Sigmoid colon (tissue), 7 donors: ENCODE measurements around the gene COX10. TPM values are rescaled to one million over a fixed set of nuclear protein-coding genes. Genes with fewer than 3 reads are reported as not detected.
"Not testable (repeated sequence)": the region's sequence is repeated elsewhere in the genome, so short reads cannot be mapped to it uniquely, and the experiment has no call there.

Source experiments
- DNase-seq: peaks from one replicate; pipeline ENCODE4 v3.0.0-alpha.2; 2019
- H3K27ac ChIP-seq, 4 donors: fragments of 200-600 bp; sonication (generic); one replicate each; pipeline ENCODE4 v1.5.1; 2016 to 2019; ENCODE audit warnings: mild to moderate bottlenecking in 1 of 4
- H3K27me3 ChIP-seq, 3 donors: fragments of 200-600 bp; sonication (generic); one replicate each; pipeline ENCODE4 v1.5.1; 2019; ENCODE audit warnings: mild to moderate bottlenecking in 1 of 3
- H3K36me3 ChIP-seq, 4 donors: fragments of 200-600 bp; sonication (generic); one replicate each; pipeline ENCODE4 v1.5.1; 2016 to 2019
- H3K4me1 ChIP-seq, 4 donors: fragments of 200-600 bp; sonication (generic); one replicate each; pipeline ENCODE4 v1.5.1; 2017 to 2019
- H3K4me3 ChIP-seq, 4 donors: fragments of 200-600 bp; sonication (generic); one replicate each; pipeline ENCODE4 v1.5.1; 2017 to 2019; ENCODE audit warnings: mild to moderate bottlenecking in 2 of 4, moderate library complexity in 1 of 4
- H3K9me3 ChIP-seq, 4 donors: fragments of 200-600 bp in 3 of 4; sonication (generic) in 3 of 4; one replicate each; pipeline versions ENCODE4 v1.5.1 to v1.6.1; 2013 to 2019
- EP300 ChIP-seq, 4 donors: sonication (generic); formaldehyde crosslinking; IDR thresholded peaks; one replicate each; pipeline ENCODE4 v1.6.1; 2017; ENCODE audit warnings: antibody characterized with exemption in 4 of 4
- POLR2A ChIP-seq, 2 donors: fragments of 450-650 bp; IDR thresholded peaks; one replicate each; pipeline ENCODE4 v1.6.1; 2016; ENCODE audit warnings: antibody characterized with exemption in 2 of 2, mild to moderate bottlenecking in 2 of 2, moderate library complexity in 2 of 2
- POLR2AphosphoS5 ChIP-seq, 4 donors: sonication (generic); formaldehyde crosslinking; IDR thresholded peaks; one replicate each; pipeline ENCODE4 v1.6.1; 2017; ENCODE audit warnings: antibody characterized with exemption in 4 of 4
- WGBS, 2 donors: extraction: QIAGEN DNeasy Blood & Tissue Kit; methylation state at CpG; one replicate each; pipeline ENCODE4 v1.1.7; 2013; 5-methylcytosine and 5-hydroxymethylcytosine counted together
- intact Hi-C: fragments of 100-400 bp; cut with DNase I; formaldehyde crosslinking; loops from one replicate; pipeline ENCODE4 v1.15.1; 2023
- polyA plus RNA-seq, 3 donors: library from polyadenylated mRNA; stranded (reverse); fragments of 200-250 nt; gene quantifications; one replicate each; pipeline ENCODE4 v1.2.3, GENCODE V29; 2013
- total RNA-seq, 4 donors: library from RNA; depleted of rRNA; stranded (reverse); fragments of >200 nt; gene quantifications; one replicate each; pipeline ENCODE4 v1.1.0, GENCODE V29; 2016
- TF ChIP-seq, protein P1 (sequence below), 4 experiments: fragments of 450-650 bp in 3 of 4; fragments of 200-600 bp in 1 of 4; IDR thresholded peaks; one replicate each; pipeline ENCODE4 v1.5.1; 2016 to 2019; ENCODE audit warnings: antibody characterized with exemption in 4 of 4, mild to moderate bottlenecking in 3 of 4, moderate library complexity in 2 of 4
- donor health status: healthy with polysubstance abuse.
- donor health status: Bipolar disorder and iron deficiency.
- donor health status: healthy.

COX10 gene
- total and polyA plus RNA-seq, 7 donors = 14.4 to 23.9 (median 17.3) TPM

- intact Hi-C loops = no loop called here
- DNase-seq = no peak
- 98 to 100% methylated on average over 3 of the region's 3 CpGs for WGBS, 2 donors
- Histone ChIP-seq H3K27ac (no peak overlapping the region), H3K27me3 (no peaks in the 10 kb centered on the region), H3K4me1 (no peaks in the 10 kb centered on the region), H3K9me3 (peaks cover 0 to 5% (median 2%) of the 10 kb centered on the region in 4 donors), H3K36me3 (no peaks in the 10 kb centered on the region), H3K4me3 (no peak overlapping the region)
- TF ChIP-seq, protein P1, sequence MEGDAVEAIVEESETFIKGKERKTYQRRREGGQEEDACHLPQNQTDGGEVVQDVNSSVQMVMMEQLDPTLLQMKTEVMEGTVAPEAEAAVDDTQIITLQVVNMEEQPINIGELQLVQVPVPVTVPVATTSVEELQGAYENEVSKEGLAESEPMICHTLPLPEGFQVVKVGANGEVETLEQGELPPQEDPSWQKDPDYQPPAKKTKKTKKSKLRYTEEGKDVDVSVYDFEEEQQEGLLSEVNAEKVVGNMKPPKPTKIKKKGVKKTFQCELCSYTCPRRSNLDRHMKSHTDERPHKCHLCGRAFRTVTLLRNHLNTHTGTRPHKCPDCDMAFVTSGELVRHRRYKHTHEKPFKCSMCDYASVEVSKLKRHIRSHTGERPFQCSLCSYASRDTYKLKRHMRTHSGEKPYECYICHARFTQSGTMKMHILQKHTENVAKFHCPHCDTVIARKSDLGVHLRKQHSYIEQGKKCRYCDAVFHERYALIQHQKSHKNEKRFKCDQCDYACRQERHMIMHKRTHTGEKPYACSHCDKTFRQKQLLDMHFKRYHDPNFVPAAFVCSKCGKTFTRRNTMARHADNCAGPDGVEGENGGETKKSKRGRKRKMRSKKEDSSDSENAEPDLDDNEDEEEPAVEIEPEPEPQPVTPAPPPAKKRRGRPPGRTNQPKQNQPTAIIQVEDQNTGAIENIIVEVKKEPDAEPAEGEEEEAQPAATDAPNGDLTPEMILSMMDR (IDR thresholded peaks at IDR 0.05) = no peak
- TF ChIP-seq POLR2A (IDR thresholded peaks at IDR 0.05) = no peak
- TF ChIP-seq POLR2AphosphoS5 (IDR thresholded peaks at IDR 0.05) = no peak
- TF ChIP-seq EP300 (IDR thresholded peaks at IDR 0.05) = no peak
These were observed 99.3 kb downstream of the COX10 start for GRCh38 chr17:14168582-14168981.

DNA sequence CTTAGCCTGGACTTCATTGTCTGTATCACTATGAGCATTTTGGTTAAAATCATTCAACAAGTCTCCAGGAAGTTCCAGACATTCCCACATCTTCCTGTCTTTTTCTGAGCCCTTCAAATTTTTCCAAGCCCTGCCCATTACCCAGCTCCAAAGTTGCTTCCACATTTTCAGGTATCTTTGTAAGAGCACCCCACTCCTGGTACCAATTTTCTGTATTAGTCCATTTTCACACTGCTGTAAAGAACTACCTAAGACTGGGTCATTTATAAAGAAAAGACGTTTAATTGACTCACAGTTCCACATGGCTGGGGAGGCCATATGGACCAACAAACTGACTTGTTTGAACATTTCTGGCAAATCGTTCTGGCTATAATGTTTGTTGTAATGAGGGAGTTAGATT lies 100.0 kb downstream of the COX10 start:
- TF ChIP-seq, protein P1 (IDR thresholded peaks at IDR 0.05) = no peak
- no peaks in the 10 kb centered on the region for H3K36me3 ChIP-seq
- no peaks in the 10 kb centered on the region for H3K4me1 ChIP-seq
- intact Hi-C loops = no loop called here
- H3K9me3 ChIP-seq = peaks cover 0 to 5% (median 2%) of the 10 kb centered on the region in 4 donors
- H3K27ac ChIP-seq = no peak overlapping the region
- H3K4me3 ChIP-seq = no peak overlapping the region
- DNase-seq = no peak
- no peaks in the 10 kb centered on the region for H3K27me3 ChIP-seq
- WGBS, 2 donors = 94 to 96% methylated on average over 2 of the region's 2 CpGs

- Histone ChIP-seq H3K4me1 (no peaks in the 10 kb centered on the region), H3K4me3 (no peak overlapping the region), H3K27me3 (no peaks in the 10 kb centered on the region), H3K9me3 (peaks cover 0 to 5% (median 2%) of the 10 kb centered on the region in 4 donors), H3K36me3 (no peaks in the 10 kb centered on the region), H3K27ac (no peak overlapping the region)
- WGBS, 2 donors = 83 to 95% methylated on average over 1 of the region's 1 CpG
- intact Hi-C loops = no loop called here
- TF ChIP-seq, protein P1 (IDR thresholded peaks at IDR 0.05) = no peak
- TF ChIP-seq POLR2A (IDR thresholded peaks at IDR 0.05) (no peak), EP300 (IDR thresholded peaks at IDR 0.05) (no peak), POLR2AphosphoS5 (IDR thresholded peaks at IDR 0.05) (no peak)
- DNase-seq = no peak
These were observed 100.6 kb downstream of the COX10 start for GRCh38 chr17:14169901-14170300.

- H3K27me3 ChIP-seq, H3K4me1 ChIP-seq, H3K4me3 ChIP-seq, intact Hi-C loops, H3K27ac ChIP-seq, H3K36me3 ChIP-seq, H3K9me3 ChIP-seq, DNase-seq: not testable (repeated sequence)
- WGBS, 2 donors = 82 to 87% methylated on average over 3 of the region's 3 CpGs
These were observed 107.7 kb downstream of the COX10 start for GRCh38 chr17:14176989-14177388.

- H3K4me1 ChIP-seq, intact Hi-C loops, H3K36me3 ChIP-seq, H3K4me3 ChIP-seq, H3K27me3 ChIP-seq, H3K9me3 ChIP-seq, H3K27ac ChIP-seq, DNase-seq: not testable (repeated sequence)
- WGBS, 2 donors = 92% methylated on average over 1 of the region's 4 CpGs; no CpG with 5 or more reads in 1 of the 2 donors
These were observed 108.5 kb downstream of the COX10 start for GRCh38 chr17:14177801-14178200.

DNA sequence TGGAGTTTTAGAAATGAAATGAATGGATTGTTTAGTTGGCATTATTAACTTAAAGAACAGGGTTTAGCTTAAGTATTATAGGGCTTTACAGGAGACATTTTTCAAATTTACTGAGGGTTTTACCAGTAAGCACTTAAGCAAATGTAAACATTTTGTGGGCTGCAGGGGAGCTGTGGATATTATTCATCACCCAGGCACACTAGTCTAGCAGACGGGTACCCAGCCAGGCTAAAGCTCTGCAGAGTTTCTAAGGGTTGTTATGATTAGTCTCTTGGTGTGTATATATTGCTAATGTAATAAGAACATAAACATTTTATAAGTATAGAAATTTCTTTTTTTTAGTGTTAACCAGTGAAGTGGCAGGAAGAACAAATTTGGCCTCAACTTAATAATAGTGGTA lies 110.6 kb downstream of the COX10 start:
- intact Hi-C loops, DNase-seq, H3K9me3 ChIP-seq, H3K4me3 ChIP-seq, H3K36me3 ChIP-seq, H3K27me3 ChIP-seq, H3K27ac ChIP-seq, H3K4me1 ChIP-seq: not testable (repeated sequence)
- WGBS, 2 donors = no CpG with 5 or more reads among the region's 1 CpG

DNA sequence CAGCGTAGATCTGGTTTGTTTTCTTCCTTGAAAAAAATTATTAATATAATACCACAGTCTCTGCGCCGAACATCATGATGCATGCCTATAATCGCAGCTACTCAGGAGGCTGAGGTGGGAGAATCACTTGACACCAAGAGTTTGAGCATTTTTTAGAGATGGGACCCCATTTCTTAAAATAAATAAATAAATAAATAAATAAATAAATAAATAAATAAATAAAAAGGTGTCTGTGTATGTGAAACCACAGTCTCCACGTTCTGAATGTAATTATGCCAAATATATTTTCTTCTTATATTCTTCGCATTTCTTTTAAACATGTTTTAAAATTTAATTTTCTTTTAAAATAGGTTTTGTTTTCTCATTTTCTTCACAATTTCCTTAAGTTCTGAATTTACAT lies 112.8 kb downstream of the COX10 start:
- H3K9me3 ChIP-seq, H3K4me1 ChIP-seq, DNase-seq, H3K4me3 ChIP-seq, H3K27me3 ChIP-seq, H3K27ac ChIP-seq, H3K36me3 ChIP-seq, intact Hi-C loops: not testable (repeated sequence)
- 94 to 96% methylated on average over 6 of the region's 6 CpGs for WGBS, 2 donors

DNA sequence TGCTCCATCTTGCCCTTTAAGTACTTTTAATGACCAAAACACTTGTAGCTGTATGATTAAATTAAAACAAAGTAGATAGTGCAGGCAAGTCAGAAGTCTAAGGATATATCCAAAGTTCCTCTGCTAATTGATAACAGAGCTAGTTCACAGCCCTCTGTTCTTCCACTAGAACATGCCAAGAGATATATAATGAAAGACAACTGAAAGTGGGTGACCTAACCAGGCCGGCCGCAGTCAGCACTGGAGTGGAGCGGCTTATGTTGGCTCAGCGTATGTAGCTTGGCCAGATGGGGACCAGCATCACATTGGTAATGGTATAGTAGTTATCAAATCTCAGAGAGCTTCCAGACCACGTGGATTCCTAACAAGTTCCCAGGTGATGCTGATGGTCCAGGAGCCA lies 115.2 kb downstream of the COX10 start:
- 95 to 100% methylated on average over 3 to 5 of the region's 5 CpGs for WGBS, 2 donors
- H3K36me3 ChIP-seq, H3K27ac ChIP-seq, H3K4me3 ChIP-seq, intact Hi-C loops, H3K9me3 ChIP-seq, H3K27me3 ChIP-seq, H3K4me1 ChIP-seq, DNase-seq: not testable (repeated sequence)

DNA sequence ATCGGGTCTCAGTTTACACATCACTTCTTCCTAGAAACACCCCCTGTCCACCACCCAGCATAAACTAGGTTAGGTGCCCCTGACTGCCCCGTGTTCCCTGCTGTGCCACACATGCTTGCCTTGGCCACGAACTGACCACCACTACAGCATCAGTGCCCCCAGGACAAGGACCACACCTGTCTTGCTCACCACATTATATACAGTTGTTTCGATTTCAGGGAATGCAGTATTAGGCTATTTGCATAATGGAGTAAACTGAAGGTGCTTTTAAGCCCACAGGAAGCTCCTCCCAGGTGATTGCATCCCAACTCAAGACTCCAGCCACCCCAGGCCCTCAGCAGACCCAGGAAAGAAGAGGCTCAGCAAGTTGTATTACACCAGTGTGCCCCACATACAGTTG lies 117.1 kb downstream of the COX10 start:
- H3K27ac ChIP-seq, H3K36me3 ChIP-seq, H3K9me3 ChIP-seq, H3K27me3 ChIP-seq, DNase-seq, intact Hi-C loops, H3K4me1 ChIP-seq, H3K4me3 ChIP-seq: not testable (repeated sequence)
- 98 to 99% methylated on average over 2 to 3 of the region's 4 CpGs for WGBS, 2 donors

- H3K4me3 ChIP-seq, DNase-seq, H3K27ac ChIP-seq, H3K36me3 ChIP-seq, H3K9me3 ChIP-seq, intact Hi-C loops, H3K27me3 ChIP-seq, H3K4me1 ChIP-seq: not testable (repeated sequence)
- WGBS, 2 donors = 60 to 75% methylated on average over 1 of the region's 1 CpG
These were observed 121.5 kb downstream of the COX10 start for GRCh38 chr17:14190774-14191173.
